ENCODE results near the gene FAM110D.
A peak's percentile ranks its signal among the peaks of the same experiment; 100 is the strongest.

The FAM110D gene

DNA sequence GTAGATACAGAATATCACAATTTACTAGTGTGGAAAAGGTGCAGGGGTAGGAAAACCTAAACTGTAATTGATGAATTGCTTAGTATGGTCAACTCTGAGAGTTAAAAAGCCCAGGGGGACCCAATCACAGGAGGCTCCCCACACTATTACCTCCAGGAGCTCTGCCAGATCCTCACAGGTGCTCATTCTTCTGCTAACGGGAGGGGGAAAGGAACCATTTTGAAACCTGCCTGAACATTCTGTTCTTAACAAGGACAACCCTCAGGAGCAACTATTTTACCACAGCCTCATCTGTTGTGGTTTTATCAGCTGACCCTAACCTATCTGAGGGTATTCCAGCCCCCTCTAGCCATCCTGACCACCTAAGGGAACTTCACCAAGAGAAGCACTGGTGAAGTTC is 28.2 kb upstream of the FAM110D start:
- DNase-seq = no peak

DNA sequence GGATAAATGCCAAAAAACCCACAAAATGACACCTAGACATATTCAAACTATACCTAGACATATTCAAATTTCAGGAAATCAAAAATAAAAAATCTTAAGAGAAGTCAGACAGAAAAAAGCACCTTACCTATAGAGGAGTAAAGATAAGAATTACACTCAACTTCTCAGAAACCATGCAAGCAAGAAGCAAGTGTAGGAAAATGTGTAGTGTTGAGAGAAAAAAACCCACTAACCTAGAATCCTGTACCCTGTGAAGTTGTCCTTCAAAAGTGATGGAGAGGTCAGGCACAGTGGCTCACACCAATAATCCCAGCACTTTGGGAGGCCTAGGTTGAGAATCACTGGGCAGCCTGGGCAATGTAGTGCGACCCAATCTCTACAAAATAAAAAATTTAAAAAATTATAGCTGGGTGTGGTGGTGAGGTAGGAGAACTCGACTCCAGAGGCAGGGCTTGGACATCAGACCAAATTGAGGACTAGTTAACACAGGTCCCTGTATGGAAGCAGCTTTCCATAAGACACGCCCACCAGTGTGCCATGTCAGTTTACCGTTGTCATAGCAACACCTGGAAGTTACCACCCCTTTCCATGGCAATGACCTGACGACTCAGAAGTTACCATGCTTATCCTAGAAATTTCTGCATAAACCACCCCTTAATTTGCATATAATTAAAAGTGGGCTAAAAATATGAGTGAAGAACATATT is 26.6 kb upstream of the FAM110D start:
- no peak for DNase-seq

DNA sequence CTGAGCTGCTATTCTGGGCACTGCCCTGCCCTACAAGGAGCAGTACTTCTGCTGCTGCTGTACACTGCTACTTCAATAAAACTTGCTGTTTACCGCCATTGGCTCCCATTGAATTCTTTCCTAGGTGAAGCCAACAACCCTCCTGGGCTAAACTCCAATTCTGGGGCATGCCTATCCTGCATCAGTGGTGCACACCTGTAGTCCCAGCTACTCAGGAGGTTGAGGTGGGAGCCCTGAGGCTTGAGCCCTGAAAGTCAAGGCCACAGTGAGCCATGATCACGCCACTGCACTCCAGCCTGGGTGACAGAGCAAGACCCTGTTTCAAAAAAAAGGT is 26.1 kb upstream of the FAM110D start:
- no peak for DNase-seq

DNA sequence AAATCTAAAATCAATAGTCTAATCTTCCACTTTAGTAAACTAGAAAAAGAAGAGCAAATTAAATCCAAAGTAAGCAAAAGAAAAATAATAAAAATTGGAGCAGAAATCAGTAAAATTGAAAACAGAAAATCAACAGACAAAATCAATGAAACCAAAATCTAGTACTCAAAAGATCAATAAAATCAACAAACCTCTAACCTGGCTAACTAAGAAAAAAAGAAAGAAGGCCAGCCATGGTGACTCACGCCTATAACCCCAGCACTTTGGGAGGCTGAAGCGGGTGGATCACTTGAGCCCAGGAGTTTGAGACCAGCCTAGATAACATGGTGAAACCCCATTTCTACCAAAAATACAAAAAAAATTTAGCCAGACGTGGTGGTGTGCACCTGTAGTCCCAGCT is 24.4 kb upstream of the FAM110D start:
- no peak for DNase-seq

DNA sequence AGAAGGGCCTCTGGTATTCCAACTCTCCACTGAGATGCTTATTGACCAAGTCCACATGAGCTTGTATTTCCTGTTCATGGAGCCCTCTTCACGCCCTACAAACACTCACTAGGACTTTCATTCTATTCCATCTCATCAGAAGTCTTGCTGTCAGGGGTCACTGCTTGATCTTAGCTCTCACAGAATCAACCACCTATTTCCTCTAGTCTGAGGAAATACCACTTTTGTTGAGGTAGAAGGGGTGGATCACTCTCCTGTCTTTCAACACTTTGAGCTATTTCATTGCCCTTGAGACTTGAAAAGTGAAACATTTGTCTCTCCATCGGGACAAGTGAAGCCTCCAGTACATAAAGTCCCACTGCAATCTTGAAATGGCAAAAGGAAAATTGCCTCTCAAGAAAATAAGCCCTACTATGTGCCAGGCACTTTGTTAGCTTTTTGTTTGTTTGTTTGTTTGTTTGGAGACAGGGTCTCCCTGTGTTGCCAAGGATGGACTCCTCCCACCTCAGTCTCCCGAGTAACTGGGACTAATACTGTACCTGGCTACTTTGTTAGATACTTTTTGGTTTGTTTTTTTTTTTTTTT is 19.8 kb upstream of the FAM110D start:
- no peak for DNase-seq

DNA sequence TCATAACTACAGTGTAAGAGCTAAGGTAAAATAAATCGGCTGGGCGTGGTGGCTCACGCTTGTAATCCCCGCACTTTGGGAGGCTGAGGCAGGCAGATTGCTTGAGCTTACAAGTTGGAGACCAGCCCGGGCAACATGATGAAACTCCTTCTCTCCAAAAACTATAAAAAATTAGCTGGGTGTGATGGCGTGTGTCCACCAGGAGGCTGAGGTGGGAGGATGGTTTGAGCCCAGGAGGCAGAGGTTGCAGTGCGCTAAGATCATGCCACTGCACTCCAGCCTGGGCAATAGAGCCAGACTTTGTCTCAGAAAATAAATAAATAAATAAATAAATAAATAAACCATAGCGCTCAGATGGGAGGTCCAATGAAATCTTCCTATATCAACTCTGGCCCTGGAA is 16.7 kb upstream of the FAM110D start:
- no peak for DNase-seq

DNA sequence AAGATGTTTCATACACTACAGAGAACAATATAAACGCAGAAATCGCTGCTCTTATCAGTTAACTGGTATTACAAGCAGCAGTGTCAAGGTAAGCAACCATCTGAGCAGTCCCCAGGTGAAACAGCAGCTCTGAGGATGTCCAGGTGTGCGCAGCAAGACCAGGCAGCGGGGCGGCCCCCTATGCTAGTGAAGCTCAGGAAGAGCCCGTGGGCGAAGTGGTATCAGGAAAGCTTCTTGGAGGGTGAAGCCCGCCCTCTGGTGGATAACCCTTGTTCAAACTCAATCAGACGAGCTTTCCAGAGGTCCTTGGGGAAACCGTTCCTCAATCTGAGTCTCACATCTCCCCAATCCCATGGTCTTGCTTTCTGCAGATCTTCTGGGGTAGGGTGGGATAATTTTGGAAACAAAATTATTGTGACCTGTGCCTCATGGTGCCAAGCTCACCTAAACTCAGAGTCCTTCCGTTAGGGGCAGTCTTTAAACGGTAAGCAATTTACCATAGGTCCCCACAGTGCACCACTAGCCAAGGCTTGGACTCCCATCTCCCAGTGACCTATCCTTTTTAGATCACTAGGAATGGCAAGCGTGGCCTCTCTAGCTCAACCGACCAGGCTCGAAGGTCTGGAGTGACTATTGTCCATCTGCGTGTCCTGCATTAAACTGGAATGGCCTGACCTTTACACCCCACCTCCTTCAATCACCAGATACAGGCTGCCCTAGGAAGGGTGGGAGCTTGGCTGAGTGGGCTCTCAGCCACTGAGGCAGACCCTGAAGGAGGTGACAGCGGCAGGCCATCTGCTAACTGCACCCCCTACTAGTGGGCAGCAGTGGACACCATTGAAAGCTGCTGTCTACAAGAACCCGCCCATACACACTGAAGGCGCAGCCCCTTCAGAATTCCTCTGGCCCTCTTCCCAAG is 13.6 kb upstream of the FAM110D start:
- no peak for DNase-seq

DNA sequence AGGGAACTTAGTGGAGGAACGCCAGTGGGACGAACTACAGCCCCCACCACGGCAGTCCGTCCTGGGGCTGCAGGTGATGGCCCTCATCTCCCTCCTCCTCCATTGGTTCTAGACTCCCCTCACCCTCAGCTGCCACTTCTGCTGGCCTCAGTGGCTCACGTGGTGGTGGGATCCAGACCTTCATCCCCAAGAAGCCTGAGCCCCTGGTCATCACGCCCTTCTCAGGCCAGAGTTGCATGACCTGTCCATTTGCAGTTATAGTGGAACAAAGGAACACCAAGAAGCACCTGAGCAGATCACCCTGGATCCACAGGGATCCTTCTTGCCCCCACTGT is 13.0 kb upstream of the FAM110D start:
- no peak for DNase-seq

DNA sequence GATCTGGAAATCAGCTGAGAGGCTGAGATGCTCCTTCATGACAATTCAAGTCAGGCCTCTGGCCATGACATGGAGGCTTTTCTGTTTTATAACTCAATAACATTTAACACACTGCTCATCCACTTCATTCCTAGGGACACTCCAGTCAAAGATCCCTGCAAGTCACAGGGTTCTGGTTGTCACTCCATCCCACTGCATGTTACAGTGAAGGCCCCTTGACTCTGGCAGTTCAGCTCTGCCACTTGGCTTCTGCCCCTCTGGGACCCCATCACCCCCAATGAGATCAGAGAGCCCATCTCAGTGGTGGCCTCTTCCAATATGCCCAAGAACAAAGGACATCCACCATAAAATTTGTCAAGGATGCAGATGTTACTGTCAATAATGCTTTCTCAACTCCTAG is 10.0 kb upstream of the FAM110D start:
- no peak for DNase-seq

DNA sequence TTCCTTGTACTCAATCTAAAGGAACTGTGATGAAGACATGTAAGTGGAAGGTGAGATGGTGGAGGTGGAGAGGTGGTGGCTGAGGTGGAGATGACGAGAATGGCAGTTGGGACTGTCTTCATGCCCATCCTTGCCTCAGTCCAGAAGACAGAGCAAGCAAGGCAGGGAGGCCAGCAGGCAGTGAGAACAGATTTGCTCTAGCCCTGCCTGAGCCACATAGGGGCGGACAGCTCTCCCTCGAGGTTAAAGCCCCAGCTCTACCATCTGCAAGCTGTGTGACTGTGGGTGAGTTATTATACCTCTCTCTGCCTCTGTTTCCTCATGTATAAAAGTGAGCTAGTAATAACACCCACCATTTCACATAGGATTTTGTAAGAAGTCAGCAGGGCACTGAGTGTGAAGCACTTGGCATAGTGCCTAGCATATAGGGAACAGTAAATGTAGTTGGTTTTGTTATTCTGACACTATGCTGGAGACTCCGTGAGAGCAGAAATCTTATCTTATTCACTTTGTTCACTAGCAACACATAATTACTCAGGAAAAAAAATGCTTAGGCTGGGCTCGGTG is 4.8 kb upstream of the FAM110D start:
- no peak for DNase-seq

DNA sequence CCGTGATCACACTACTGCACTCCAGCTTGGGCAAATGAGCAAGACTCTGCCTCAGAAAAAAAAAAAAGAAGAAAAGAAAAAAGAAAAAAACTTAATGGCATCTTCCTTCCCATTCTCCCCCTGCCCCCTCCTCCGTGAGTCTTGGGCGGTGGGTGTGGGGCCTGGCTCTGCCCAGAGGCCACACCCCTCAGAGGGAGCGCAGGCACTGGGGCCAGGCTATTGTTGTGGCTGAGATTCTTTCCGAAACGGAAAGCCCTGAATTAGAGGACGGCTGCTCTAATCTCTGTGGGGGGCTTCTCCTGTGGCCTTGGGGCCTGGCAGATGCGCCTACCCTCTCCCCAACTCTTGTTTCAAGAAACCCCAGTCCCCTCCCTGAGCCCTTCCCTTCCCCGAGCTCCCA is 4.1 kb upstream of the FAM110D start:
- no peak for DNase-seq

DNA sequence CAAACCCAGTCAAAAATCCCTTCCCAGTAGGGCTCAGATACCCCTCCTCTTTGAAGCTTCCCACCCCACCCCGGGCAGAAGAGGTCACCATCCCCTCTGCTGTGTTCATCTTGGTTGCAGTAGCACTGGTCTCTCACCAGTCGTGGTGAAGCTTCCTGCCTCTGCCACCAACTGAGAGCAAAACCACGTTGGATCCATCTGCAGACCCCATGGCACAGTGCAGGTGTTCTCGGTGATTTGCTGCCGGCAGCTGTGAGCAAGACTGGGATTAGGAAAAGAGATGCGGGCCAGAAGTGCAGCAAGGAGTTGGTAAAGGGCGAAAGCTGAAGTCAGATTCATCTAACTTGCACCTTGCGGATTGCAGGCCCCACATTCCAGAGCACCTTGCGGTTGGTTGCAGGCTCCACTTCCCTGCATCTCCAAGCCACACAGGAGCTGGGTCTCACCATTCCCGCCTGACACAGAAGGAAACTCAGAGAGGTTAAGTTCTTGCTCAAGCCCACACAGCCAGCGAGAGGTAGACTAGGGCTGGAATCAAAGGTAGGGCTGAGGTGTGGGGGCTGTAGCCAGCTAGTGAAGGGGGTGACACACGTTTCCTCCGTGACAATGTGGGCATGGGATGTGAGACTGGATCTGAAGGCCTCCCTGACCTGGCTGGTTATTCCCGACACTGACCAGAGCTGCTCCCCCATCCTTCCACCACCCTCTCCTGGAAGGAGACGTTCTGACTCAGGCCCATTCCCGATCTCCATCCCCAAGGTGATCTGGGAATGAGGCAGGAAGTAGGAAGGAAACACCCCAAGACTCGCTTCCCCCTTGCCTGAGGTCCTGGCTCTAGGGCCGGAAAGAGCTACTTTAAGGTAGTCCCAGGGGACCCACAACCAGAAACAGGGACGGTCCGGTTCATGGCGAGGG is 3.3 kb upstream of the FAM110D start:
- no peak for DNase-seq

DNA sequence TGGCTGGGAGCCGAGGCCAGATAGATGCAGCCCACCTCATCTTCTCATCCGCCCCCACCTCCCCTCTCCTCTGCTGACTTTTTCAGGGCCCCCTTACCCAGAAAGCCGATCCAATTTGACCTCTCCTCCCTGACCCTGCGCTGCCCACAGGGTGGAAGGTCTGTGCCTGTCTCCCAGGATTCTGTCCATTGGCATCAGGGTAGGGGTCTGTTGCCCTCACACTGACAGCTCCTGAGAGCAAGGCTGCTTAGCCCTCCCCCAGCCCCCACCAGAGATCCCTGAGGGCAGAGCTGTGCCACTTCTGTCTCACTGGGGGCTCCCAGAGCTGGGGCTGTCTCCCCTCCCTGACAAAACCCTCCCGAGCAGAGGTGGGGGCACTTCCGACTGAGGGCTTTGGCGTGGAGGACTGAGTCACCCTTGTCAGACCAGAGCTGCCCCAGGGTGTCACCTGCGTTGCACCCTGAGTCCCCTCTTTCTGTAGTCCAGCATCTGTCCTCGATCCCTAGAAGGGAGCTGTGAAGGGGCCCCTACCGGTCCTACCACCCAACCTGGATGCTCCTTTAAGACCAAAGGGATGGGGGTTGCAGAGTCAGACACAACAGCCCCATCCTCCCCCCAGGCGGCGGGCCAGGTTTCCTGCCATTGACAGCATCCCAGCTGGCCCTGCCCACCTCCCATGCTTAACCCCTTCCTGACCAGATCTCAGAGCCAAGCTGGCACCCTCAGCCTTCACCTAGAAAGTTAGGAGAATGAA is 2.4 kb upstream of the FAM110D start:
- no peak for DNase-seq

DNA sequence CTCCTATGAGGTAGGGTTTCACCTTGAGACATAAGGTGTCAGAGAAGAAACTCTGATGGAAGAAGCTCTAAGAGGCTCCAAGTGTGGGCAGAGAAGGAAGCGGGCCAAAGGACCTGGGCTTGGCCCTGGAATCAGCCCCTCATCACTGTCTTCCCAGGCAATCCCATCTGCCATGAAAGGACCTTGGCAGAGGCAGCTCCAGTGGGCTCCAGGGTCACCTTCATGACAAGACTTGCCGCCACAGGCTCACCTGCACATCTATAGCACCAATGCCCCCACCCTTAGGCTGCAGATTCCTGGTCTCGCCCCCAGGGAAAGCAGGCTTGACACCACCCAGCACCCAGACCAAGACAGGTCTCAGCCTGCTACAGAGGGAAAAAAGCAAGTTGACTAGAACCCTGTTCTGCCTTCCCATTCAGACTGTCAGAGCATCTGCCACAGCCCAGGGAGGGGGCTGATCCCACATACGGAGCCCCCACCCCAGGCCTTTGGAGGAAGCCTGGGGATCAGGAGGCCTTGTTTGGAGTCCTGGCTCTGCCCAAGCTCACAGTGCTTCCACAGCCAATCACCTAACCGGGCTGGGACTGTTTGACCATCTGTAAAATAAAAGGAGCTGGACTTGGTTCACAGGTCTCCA is 490 bp upstream of the FAM110D start:
- DNase-seq = no peak

DNA sequence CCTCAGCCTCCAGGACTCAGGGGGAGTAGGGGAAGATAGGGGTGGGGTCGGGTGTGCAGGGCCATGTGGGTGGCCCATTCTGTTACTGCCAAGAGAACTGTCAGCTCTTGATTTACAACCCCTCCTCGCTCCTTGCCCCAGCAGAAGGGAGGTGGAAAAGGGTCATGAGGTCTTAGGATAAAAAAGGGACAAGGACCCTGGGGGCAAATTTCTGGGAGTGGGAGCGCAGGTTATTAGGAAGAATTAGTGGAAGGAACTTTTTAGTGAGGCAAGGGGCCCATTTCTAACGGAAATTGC is 812 bp downstream of the FAM110D start:
- DNase-seq = no peak

DNA sequence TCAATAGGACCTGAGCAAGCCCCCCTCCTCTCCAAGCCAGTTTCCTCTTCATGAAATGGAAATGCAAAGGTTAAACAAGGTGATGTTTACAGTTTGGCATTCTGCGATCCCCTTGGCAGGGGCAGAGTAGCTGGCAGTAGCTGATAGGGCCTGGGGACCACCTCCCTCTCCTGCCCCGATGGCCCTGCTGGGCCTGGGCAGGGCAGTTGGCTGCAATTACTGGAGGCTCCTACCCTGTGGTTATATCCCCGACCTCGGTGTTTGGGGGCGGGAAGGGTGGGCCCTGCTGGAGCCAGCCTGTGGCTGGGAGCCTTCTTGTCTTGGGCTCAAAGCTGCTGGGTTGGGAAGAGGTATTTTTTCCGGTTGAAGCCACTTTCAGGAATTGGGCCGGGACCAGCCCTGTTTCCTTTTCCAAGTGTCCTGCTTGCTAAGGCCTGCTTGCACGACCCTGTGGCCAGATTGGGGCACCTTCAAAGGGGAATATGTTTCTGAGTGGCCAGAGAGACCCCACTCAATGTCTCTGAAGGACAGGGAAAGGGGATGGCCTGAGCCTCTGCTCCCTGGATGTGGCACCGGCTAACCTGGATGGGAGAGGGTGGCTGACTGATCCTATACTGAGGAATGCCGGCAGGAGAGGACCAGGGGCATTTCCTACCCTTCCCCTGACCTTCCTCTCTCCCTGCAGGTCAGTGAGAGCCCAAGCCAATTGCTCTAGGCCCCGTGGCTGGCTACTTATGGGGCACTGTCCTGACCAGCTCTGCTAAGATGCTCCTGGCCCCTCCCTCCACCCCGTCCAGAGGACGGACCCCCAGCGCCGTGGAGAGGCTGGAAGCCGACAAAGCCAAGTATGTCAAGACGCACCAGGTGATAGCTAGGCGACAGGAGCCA is 1.9 kb downstream of the FAM110D start:
- DNase-seq = no peak

DNA sequence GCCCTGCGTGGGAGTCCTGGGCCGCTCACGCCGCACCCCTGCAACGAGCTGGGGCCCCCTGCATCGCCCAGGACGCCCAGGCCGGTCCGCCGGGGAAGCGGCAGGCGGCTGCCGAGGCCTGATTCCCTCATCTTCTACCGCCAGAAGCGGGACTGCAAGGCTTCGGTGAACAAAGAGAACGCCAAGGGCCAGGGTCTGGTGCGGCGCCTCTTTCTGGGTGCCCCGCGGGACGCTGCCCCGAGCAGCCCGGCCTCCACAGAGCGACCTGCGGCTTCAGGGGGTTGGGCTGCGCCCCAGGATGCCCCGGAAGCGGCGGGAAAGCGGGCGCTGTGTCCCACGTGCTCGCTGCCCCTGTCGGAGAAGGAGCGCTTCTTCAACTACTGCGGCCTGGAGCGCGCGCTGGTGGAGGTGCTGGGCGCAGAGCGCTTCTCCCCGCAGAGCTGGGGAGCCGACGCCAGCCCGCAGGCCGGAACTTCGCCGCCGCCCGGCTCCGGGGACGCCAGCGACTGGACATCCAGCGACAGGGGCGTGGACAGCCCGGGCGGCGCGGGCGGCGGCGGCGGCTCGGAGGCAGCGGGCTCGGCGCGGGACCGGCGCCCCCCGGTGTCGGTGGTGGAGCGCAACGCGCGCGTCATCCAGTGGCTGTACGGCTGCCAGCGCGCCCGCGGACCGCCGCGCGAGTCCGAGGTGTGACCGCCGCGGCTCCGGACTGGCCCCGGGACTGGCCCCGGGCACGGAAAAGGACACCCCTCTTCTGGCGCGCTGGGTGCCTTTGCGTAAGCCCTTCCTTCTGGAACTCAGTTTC is 2.7 kb downstream of the FAM110D start:
- DNase-seq = peak; percentile 62

DNA sequence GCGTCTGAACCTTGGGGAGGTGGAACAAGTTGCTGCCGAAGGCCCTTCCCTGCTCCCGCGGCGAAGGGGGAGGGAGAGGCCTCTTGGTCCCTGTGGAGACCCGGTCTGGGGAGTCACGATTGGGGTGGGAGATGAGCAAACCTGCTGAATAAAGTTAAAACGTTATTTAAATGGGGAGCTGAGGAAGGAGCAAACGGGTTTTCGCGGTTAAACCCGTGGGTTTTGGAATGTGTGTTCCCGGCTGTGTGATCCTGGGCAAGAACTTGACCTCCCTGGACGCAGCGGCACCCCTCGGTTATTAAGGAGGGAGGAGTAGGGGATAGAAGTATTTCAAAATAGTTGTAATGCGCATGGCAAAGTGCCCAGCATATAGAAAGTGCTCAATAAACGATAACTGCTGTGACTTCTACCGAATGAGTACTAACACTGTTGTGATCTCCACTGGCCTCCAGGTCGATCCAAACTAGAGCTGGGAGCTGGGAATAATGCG is 3.4 kb downstream of the FAM110D start:
- DNase-seq = no peak

DNA sequence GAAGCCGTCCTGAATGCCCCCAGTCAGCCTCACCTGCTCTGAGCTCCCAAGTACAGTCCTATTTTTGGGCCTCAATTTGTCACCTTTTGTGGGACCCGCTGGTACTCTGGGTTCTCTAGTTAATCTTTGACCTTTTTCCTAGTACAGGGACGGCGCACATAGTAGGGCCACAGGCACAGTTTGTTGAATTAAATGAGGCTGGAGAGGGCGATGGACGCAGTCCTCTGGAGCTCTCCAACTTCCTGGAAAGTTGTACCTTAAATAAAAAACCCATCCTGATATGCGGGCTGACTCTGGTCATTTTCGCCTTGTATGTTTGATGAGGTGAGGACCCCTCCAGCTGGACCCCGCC is 4.8 kb downstream of the FAM110D start:
- DNase-seq = no peak

All from 8988T (cell line).